Activated B cell treated with CpG ODN at 0.5 μM for 24 hours (primary cell): ENCODE measurements around the gene ATP6V0E2. TPM values are rescaled to one million over a fixed set of nuclear protein-coding genes. Genes with fewer than 3 reads are reported as not detected.

Experiments used
- ATAC-seq: fragments of 200-7000 bp; cut with Tn5 transposase; one replicate; pipeline ENCODE4 v1.10.0; 2021; ENCODE audit warnings: low read depth, mild to moderate bottlenecking, moderate library complexity
- CTCF ChIA-PET: fragments of 350-600 bp; sonication (Branson Sonifier 250); formaldehyde crosslinking; loops from one replicate; lab custom pipeline; 2021; ENCODE audit warnings: antibody characterized with exemption; lab: Charles Lee
- POLR2A ChIA-PET: fragments of 350-600 bp; sonication (Branson Sonifier 250); formaldehyde crosslinking; loops from one replicate; lab custom pipeline; 2021; ENCODE audit warnings: antibody characterized with exemption; lab: Charles Lee
- DNase-seq: peaks from one replicate; pipeline ENCODE4 v3.0.0; 2022
- H3K27ac Mint-ChIP-seq: one replicate; pipeline ENCODE4 v1.8.0; 2020; ENCODE audit warnings: mixed read lengths
- H3K27me3 Mint-ChIP-seq: one replicate; pipeline ENCODE4 v1.8.0; 2021; ENCODE audit warnings: mixed read lengths
- H3K36me3 Mint-ChIP-seq: one replicate; pipeline ENCODE4 v1.8.0; 2021; ENCODE audit warnings: low read depth, mixed read lengths
- H3K4me1 Mint-ChIP-seq: one replicate; pipeline ENCODE4 v1.8.0; 2021; ENCODE audit warnings: mixed read lengths
- H3K4me3 Mint-ChIP-seq: one replicate; pipeline ENCODE4 v1.8.0; 2020; ENCODE audit warnings: mild to moderate bottlenecking, mixed read lengths
- H3K9me3 Mint-ChIP-seq: one replicate; pipeline ENCODE4 v1.8.0; 2020; ENCODE audit warnings: mixed read lengths
- intact Hi-C: fragments of 100-400 bp; cut with micrococcal nuclease; formaldehyde crosslinking; loops from one replicate; pipeline ENCODE4 v1.15.1; 2024
- total RNA-seq: library from RNA; stranded (reverse); gene quantifications from 2 replicates; pipeline ENCODE4 v1.2.3, GENCODE V29; 2022
- TF ChIP-seq, protein P1 (sequence below): fragments of 200-600 bp; IDR thresholded peaks from one replicate; pipeline ENCODE4 v1.8.0; 2022; ENCODE audit warnings: antibody characterized with exemption, mild to moderate bottlenecking

Gene ATP6V0E2
- total RNA-seq, 1 donor from 2014 or later, result 9.1 TPM

DNA sequence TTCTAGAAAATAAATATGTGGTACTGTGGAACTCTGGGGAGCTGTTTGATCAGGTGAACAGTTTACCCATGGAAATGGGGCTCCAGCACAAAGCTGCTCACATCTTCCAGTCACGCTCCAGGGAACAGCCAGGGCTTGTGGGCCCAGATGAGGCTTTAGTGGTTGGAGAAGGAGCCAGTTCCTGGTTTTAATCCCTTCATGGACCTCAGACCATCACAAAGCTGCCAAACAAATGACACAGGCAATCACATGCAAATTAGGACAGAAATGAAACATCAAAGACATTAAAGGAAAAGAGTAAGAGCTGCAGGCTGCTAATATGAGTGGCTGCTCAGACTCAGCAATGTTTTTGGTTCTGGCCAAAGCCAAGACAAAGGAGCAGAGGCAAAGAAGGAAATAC lies 2.2 kb upstream of the ATP6V0E2 start:
- CTCF ChIA-PET, result interaction anchor here (1.0 to 1.2 kb wide), 2 partner anchors 12 to 25 kb away, joined by 3 to 4 read pairs; no protein-coding TSS in a partner anchor
- peaks cover 42% of the 10 kb centered on the region for H3K4me1 Mint-ChIP-seq
- H3K4me3 Mint-ChIP-seq, result no peak overlapping the region

DNA sequence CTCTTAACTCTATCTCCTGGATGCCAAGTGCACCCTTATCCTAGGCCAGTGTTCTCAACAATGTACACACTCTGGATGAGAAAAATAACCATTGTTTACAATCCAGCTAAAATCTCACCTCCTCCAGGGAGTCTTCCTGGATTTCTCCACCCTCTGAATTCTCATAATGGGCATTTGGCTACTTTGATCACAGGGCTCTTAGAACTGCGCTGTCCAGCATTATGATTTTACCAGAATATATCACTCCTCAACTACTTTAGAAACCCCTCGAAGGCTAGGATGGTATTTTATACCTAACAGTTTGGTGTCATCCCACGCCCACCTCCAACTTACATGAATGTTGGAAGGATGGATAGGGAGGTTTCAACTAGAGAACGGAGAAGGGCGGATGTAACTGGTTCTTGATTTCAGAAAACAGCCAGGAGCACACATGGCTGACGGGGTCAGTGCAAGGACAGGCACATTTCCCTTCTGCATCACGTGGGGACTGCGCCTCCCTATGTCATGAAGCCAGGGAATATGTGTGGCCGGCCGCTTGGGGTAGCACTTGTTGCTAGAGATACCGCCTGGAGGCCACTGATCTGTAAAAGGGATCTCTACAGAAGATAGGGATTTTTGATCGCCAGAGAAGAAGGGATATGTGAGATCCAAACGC lies 1.2 kb upstream of the ATP6V0E2 start:
- POLR2A ChIA-PET, result interaction anchor here (1.2 kb wide), 1 partner anchor 35 kb away, joined by 3 read pairs; the partner anchor contains the start of gene ZNF862
- H3K36me3 Mint-ChIP-seq, result peaks cover 5% of the 10 kb centered on the region
- peak overlapping the region; percentile 86 for H3K4me3 Mint-ChIP-seq
- DNase-seq (no peak), ATAC-seq (no peak)
- no peaks in the 10 kb centered on the region for H3K9me3 Mint-ChIP-seq
- H3K27ac Mint-ChIP-seq, result no peak overlapping the region
- H3K27me3 Mint-ChIP-seq, result no peaks in the 10 kb centered on the region
- TF ChIP-seq, protein P1, sequence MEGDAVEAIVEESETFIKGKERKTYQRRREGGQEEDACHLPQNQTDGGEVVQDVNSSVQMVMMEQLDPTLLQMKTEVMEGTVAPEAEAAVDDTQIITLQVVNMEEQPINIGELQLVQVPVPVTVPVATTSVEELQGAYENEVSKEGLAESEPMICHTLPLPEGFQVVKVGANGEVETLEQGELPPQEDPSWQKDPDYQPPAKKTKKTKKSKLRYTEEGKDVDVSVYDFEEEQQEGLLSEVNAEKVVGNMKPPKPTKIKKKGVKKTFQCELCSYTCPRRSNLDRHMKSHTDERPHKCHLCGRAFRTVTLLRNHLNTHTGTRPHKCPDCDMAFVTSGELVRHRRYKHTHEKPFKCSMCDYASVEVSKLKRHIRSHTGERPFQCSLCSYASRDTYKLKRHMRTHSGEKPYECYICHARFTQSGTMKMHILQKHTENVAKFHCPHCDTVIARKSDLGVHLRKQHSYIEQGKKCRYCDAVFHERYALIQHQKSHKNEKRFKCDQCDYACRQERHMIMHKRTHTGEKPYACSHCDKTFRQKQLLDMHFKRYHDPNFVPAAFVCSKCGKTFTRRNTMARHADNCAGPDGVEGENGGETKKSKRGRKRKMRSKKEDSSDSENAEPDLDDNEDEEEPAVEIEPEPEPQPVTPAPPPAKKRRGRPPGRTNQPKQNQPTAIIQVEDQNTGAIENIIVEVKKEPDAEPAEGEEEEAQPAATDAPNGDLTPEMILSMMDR, result no peak
- H3K4me1 Mint-ChIP-seq, result peaks cover 42% of the 10 kb centered on the region
- CTCF ChIA-PET, result interaction anchor here (1.2 kb wide), 1 partner anchor 11 kb away, joined by 4 read pairs; no protein-coding TSS in a partner anchor
- intact Hi-C loops, result loop anchor here (1.0 to 10.0 kb wide), 7 partner anchors 26 to 1362 kb away; partner anchors contain the start of genes CHPF2 and ZNF862

More for the DNA sequence above, 2.2 kb upstream of the ATP6V0E2 start:
- ATAC-seq (no peak), DNase-seq (no peak)
- intact Hi-C loops, result loop anchor here (5.0 to 10.0 kb wide), 3 partner anchors 447 to 1363 kb away; partner anchors contain the start of gene CHPF2
- no peak overlapping the region for H3K27ac Mint-ChIP-seq
- H3K9me3 Mint-ChIP-seq, result no peaks in the 10 kb centered on the region
- TF ChIP-seq, protein P1, result no peak
- no peaks in the 10 kb centered on the region for H3K27me3 Mint-ChIP-seq
- peaks cover 2% of the 10 kb centered on the region for H3K36me3 Mint-ChIP-seq
- POLR2A ChIA-PET, result interaction anchor here (0.7 to 1.2 kb wide), 2 partner anchors 25 to 34 kb away, joined by 3 to 5 read pairs; partner anchors contain the start of gene ZNF862

DNA sequence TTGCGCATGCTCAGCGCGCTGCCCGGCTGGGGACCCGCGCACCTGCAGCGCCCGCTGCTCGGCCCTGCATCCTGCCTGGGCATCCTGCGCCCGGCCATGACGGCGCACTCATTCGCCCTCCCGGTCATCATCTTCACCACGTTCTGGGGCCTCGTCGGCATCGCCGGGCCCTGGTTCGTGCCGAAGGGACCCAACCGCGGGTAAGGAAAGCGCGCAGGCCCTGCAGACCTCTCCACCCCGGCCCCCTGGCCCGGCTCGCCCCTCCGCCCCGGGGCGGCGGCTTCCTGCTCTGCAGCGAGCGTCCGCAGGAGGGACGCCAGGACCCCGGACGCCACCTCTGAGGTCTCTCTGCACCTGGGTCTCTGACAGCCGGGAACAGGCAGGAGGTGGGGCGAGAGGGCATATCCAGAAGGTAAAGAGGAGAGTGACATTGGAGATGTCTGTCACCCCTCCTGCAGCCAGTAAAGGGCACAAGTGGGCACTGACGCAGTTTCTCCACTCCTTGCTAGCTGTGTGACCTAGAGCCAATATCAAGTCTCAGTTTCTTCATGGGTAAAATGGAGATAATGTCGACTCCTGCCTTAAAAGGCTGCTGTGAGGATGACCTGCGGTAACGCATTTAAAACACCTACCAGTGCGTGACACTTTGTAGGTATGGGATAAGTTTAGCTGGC lies 338 bp downstream of the ATP6V0E2 start:
- no peak for DNase-seq
- Mint-ChIP-seq H3K27ac (peak overlapping the region; percentile 53), H3K27me3 (no peaks in the 10 kb centered on the region), H3K4me3 (peak overlapping the region; percentile 86), H3K9me3 (no peaks in the 10 kb centered on the region), H3K4me1 (peaks cover 34% of the 10 kb centered on the region), H3K36me3 (peaks cover 8% of the 10 kb centered on the region)
- ATAC-seq, result no peak
- intact Hi-C loops, result loop anchor here (1.0 to 10.0 kb wide), 7 partner anchors 28 to 1361 kb away; partner anchors contain the start of genes CHPF2 and ZNF862
- ChIA-PET POLR2A (no interaction called here), CTCF (no interaction called here)
- TF ChIP-seq, protein P1, result no peak

DNA sequence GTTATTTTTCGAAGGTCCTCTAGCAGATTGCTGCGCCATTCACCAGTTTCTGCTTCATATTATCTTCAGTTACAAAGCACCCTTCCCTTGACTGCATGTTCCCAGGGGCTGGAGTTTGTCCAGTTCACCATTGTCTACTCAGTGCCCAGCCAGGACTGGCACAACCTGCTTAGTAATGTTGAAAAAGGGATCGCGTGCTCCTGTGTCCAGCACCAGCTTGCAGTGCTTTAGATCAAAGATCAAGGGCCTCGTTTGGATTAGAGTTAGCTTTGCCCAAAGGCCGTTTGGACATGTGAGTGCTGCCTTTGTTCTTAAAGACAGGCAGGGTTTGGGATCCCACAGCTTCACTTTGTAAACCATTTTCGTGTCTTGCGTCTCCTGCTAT lies 867 bp downstream of the ATP6V0E2 start:
- intact Hi-C loops, result loop anchor here (5.0 to 10.0 kb wide), 3 partner anchors 450 to 1360 kb away; partner anchors contain the start of gene CHPF2
- CTCF ChIA-PET, result no interaction called here
- no peak for DNase-seq

More for the DNA sequence above, 867 bp downstream of the ATP6V0E2 start:
- Mint-ChIP-seq H3K36me3 (peaks cover 8% of the 10 kb centered on the region), H3K27ac (no peak overlapping the region), H3K27me3 (no peaks in the 10 kb centered on the region), H3K4me3 (peak overlapping the region; percentile 86), H3K4me1 (peaks cover 30% of the 10 kb centered on the region), H3K9me3 (no peaks in the 10 kb centered on the region)
- ATAC-seq, result no peak
- POLR2A ChIA-PET, result no interaction called here
- TF ChIP-seq, protein P1, result no peak
